H9 (cell line): Measurements from ENCODE around the gene NVL. TPM values are rescaled to one million over a fixed set of nuclear protein-coding genes. Genes with fewer than 3 reads are reported as not detected.

Experiments used
- DNase-seq: peaks from one replicate; pipeline ENCODE4 v3.0.0-alpha.2; 2017
- H2AFZ ChIP-seq: one replicate; pipeline ENCODE4 v1.6.1; 2013; ENCODE audit warnings: mild to moderate bottlenecking, low read length, control low read depth, moderate library complexity
- H2AK5ac ChIP-seq: 2 replicates; pipeline ENCODE4 v1.6.1; 2013; ENCODE audit warnings: low read length, control low read depth, mixed read lengths; ENCODE audit not compliant: insufficient read length
- H2BK120ac ChIP-seq: one replicate; pipeline ENCODE4 v1.6.1; 2013; ENCODE audit warnings: low read depth, mild to moderate bottlenecking, low read length, control low read depth, inconsistent platforms; ENCODE audit not compliant: poor library complexity, severe bottlenecking
- H2BK12ac ChIP-seq: 2 replicates; pipeline ENCODE4 v1.6.1; 2013; ENCODE audit warnings: low read length, control low read depth, mixed read lengths, low read depth; ENCODE audit not compliant: insufficient read length
- H2BK15ac ChIP-seq: 2 replicates; pipeline ENCODE4 v1.6.1; 2013; ENCODE audit warnings: low read depth, low read length, control low read depth
- H2BK20ac ChIP-seq: one replicate; pipeline ENCODE4 v1.6.1; 2013; ENCODE audit warnings: low read depth, mild to moderate bottlenecking, low read length, control low read depth, inconsistent platforms; ENCODE audit not compliant: poor library complexity, severe bottlenecking
- H2BK5ac ChIP-seq: 2 replicates; pipeline ENCODE4 v1.6.1; 2013; ENCODE audit warnings: low read length, control low read depth, mixed read lengths; ENCODE audit not compliant: insufficient read length
- H3K14ac ChIP-seq: 2 replicates; pipeline ENCODE4 v1.6.1; 2013; ENCODE audit warnings: low read length, control low read depth; ENCODE audit not compliant: insufficient read depth
- H3K18ac ChIP-seq: 2 replicates; pipeline ENCODE4 v1.6.1; 2013; ENCODE audit warnings: low read depth, mild to moderate bottlenecking, mixed read lengths, low read length, control low read depth; ENCODE audit not compliant: insufficient read length
- H3K23ac ChIP-seq: 2 replicates; pipeline ENCODE4 v1.6.1; 2013; ENCODE audit warnings: low read length, control low read depth, mixed read lengths, low read depth; ENCODE audit not compliant: insufficient read length
- H3K23me2 ChIP-seq: 2 replicates; pipeline ENCODE4 v1.6.1; 2013; ENCODE audit warnings: low read depth, mild to moderate bottlenecking, mixed read lengths, low read length, control low read depth; ENCODE audit not compliant: insufficient read length, poor library complexity, severe bottlenecking
- H3K27ac ChIP-seq: 2 replicates; pipeline ENCODE4 v1.5.1; 2013; ENCODE audit warnings: low read length, control low read depth, mixed read lengths, low read depth; ENCODE audit not compliant: insufficient read length
- H3K27me3 ChIP-seq: 2 replicates; pipeline ENCODE4 v1.6.1; 2013; ENCODE audit warnings: low read length, control low read depth, inconsistent platforms; ENCODE audit not compliant: insufficient read depth
- H3K4ac ChIP-seq: 2 replicates; pipeline ENCODE4 v1.6.1; 2013; ENCODE audit warnings: low read depth, mild to moderate bottlenecking, control low read depth, inconsistent platforms, low read length, moderate library complexity
- H3K4me1 ChIP-seq: 2 replicates; pipeline ENCODE4 v1.6.1; 2013; ENCODE audit warnings: low read length, control low read depth, inconsistent platforms; ENCODE audit not compliant: insufficient read depth
- H3K4me2 ChIP-seq: 2 replicates; pipeline ENCODE4 v1.6.1; 2013; ENCODE audit warnings: low read length, control low read depth, mixed read lengths; ENCODE audit not compliant: insufficient read length, insufficient read depth
- H3K56ac ChIP-seq: 2 replicates; pipeline ENCODE4 v1.6.1; 2013; ENCODE audit warnings: low read depth, mild to moderate bottlenecking, mixed read lengths, low read length, control low read depth; ENCODE audit not compliant: insufficient read length
- H3K79me1 ChIP-seq: 2 replicates; pipeline ENCODE4 v1.6.1; 2013; ENCODE audit warnings: low read depth, mild to moderate bottlenecking, moderate library complexity, low read length, control low read depth, inconsistent platforms; ENCODE audit not compliant: insufficient read depth, poor library complexity, severe bottlenecking
- H3K79me2 ChIP-seq: 2 replicates; pipeline ENCODE4 v1.6.1; 2013; ENCODE audit warnings: low read length, control low read depth, inconsistent platforms; ENCODE audit not compliant: insufficient read depth
- H3K9ac ChIP-seq: 2 replicates; pipeline ENCODE4 v1.6.1; 2013; ENCODE audit warnings: low read length, control low read depth, mixed read lengths; ENCODE audit not compliant: insufficient read length; ENCODE audit errors: extremely low read depth
- H3K9me3 ChIP-seq: one replicate; pipeline ENCODE4 v1.6.1; 2013; ENCODE audit warnings: low read depth, low read length, inconsistent platforms; ENCODE audit not compliant: control insufficient read depth
- H3T11ph ChIP-seq: one replicate; pipeline ENCODE4 v1.6.1; 2013; ENCODE audit warnings: mild to moderate bottlenecking, low read length, control low read depth, inconsistent platforms
- H4K20me1 ChIP-seq: one replicate; pipeline ENCODE4 v1.6.1; 2013; ENCODE audit not compliant: control insufficient read depth, insufficient read length, insufficient read depth
- H4K5ac ChIP-seq: 2 replicates; pipeline ENCODE4 v1.6.1; 2013; ENCODE audit warnings: low read depth, mild to moderate bottlenecking, mixed read lengths, low read length, control low read depth; ENCODE audit not compliant: insufficient read length
- H4K8ac ChIP-seq: replicated peaks from 2 replicates; pipeline ENCODE4 v1.6.1; 2013; ENCODE audit warnings: low read length, control low read depth, mixed read lengths, low read depth; ENCODE audit not compliant: insufficient read length
- H4K91ac ChIP-seq: 2 replicates; pipeline ENCODE4 v1.6.1; 2013; ENCODE audit warnings: low read depth, mild to moderate bottlenecking, moderate library complexity, mixed read lengths, low read length, control low read depth; ENCODE audit not compliant: insufficient read length
- H3K27ac Mint-ChIP-seq, 3 experiments: 2 replicates in 2 of 3; 3 replicates in 1 of 3; pipeline ENCODE4 v1.8.0; 2020 to 2021; ENCODE audit warnings: mixed read lengths in 3 of 3, mild to moderate bottlenecking in 1 of 3, moderate library complexity in 1 of 3
- H3K27me3 Mint-ChIP-seq: 2 replicates; pipeline ENCODE4 v1.8.0; 2021; ENCODE audit warnings: low read depth, mild to moderate bottlenecking, moderate library complexity, mixed read lengths
- H3K36me3 Mint-ChIP-seq, 3 experiments: 2 replicates in 2 of 3; 3 replicates in 1 of 3; pipeline ENCODE4 v1.8.0; 2020 to 2021; ENCODE audit warnings: low read depth in 3 of 3, mixed read lengths in 3 of 3; ENCODE audit not compliant: insufficient read depth in 1 of 3
- H3K4me1 Mint-ChIP-seq, 2 experiments: 2 replicates each; pipeline ENCODE4 v1.8.0; 2020; ENCODE audit warnings: mixed read lengths in 2 of 2
- H3K4me3 Mint-ChIP-seq, 2 experiments: 2 replicates in 1 of 2; 3 replicates in 1 of 2; pipeline ENCODE4 v1.8.0; 2020 to 2021; ENCODE audit warnings: mild to moderate bottlenecking in 2 of 2, mixed read lengths in 2 of 2, moderate library complexity in 1 of 2
- H3K9me3 Mint-ChIP-seq, 2 experiments: 2 replicates in 1 of 2; 3 replicates in 1 of 2; pipeline ENCODE4 v1.8.0; 2020; ENCODE audit warnings: mild to moderate bottlenecking in 2 of 2, mixed read lengths in 2 of 2, moderate library complexity in 1 of 2
- WGBS: extraction: QIAGEN DNeasy Blood & Tissue Kit; methylation state at CpG from one replicate; pipeline ENCODE4 v1.1.7; 2013; ENCODE audit warnings: missing lambda C conversion rate, low lambda C conversion rate, mixed read lengths; ENCODE audit not compliant: insufficient read length; ENCODE audit errors: extremely low coverage; 5-methylcytosine and 5-hydroxymethylcytosine counted together
- total RNA-seq: library from RNA; stranded (reverse); gene quantifications from 2 replicates; pipeline ENCODE4 v1.2.1, GENCODE V29; 2021
- TF ChIP-seq, protein P1 (sequence below): fragments of 200-600 bp; sonication (generic); conservative IDR thresholded peaks from 3 replicates; pipeline ENCODE4 v1.8.0; 2021; ENCODE audit warnings: antibody characterized with exemption, mild to moderate bottlenecking

NVL gene
- total RNA-seq, 1 experiment from 2014 or later: 66.9 TPM

DNA sequence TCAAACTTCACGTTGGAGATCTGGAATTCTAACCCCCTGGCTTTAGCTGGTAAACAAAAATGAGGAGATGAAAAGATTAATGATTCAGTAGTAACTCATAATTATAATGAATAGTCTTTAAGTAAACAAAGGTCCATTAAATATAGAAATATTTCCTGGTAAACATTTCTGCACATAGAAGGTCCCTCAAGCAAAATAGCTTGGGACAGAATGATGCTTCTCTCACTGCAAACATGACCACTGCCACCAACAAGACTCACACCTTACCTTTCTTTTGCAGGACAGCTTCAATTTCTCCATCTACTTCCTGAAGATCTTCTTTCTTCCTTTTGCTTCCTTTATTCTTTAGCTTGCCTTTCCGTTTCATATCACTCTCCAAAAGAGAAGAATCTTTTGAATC lies 25.2 kb downstream of the NVL start:
- Mint-ChIP-seq H3K27me3 (no peaks in the 10 kb centered on the region), H3K36me3 (peaks cover 16 to 83% (median 58%) of the 10 kb centered on the region in 3 experiments; a peak in 6 of 7 replicates), H3K4me3 (no peak overlapping the region), H3K9me3 (no peaks in the 10 kb centered on the region), H3K4me1 (no peaks in the 10 kb centered on the region), H3K27ac (peak overlapping the region in 1 of 3 experiments; percentile 2; a peak in 1 of 7 replicates)
- Histone ChIP-seq H2AK5ac (no peak overlapping the region), H3K23ac (no peak overlapping the region), H4K91ac (no peak overlapping the region), H4K5ac (no peak overlapping the region), H3T11ph (no peak overlapping the region), H3K9ac (no peak overlapping the region), H3K79me2 (no peaks in the 10 kb centered on the region), H4K20me1 (no peaks in the 10 kb centered on the region), H3K4me1 (no peaks in the 10 kb centered on the region), H3K9me3 (no peaks in the 10 kb centered on the region), H3K4ac (no peak overlapping the region), H4K8ac (no peak overlapping the region), H2BK5ac (no peak overlapping the region), H2AFZ (no peak overlapping the region), H3K14ac (no peak overlapping the region), H3K56ac (no peak overlapping the region), H2BK20ac (no peak overlapping the region), H3K27me3 (no peaks in the 10 kb centered on the region), H2BK120ac (no peak overlapping the region), H3K23me2 (no peaks in the 10 kb centered on the region), H2BK12ac (no peak overlapping the region), H3K18ac (no peak overlapping the region), H3K4me2 (no peak overlapping the region), H3K27ac (no peak overlapping the region), H2BK15ac (no peak overlapping the region), H3K79me1 (no peaks in the 10 kb centered on the region)
- no peak for DNase-seq
- WGBS: no CpG with 5 or more reads among the region's 2 CpGs
- TF ChIP-seq, protein P1, sequence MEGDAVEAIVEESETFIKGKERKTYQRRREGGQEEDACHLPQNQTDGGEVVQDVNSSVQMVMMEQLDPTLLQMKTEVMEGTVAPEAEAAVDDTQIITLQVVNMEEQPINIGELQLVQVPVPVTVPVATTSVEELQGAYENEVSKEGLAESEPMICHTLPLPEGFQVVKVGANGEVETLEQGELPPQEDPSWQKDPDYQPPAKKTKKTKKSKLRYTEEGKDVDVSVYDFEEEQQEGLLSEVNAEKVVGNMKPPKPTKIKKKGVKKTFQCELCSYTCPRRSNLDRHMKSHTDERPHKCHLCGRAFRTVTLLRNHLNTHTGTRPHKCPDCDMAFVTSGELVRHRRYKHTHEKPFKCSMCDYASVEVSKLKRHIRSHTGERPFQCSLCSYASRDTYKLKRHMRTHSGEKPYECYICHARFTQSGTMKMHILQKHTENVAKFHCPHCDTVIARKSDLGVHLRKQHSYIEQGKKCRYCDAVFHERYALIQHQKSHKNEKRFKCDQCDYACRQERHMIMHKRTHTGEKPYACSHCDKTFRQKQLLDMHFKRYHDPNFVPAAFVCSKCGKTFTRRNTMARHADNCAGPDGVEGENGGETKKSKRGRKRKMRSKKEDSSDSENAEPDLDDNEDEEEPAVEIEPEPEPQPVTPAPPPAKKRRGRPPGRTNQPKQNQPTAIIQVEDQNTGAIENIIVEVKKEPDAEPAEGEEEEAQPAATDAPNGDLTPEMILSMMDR: no peak
